Measurements from ENCODE around the gene UBE3B. TPM values are rescaled to one million over a fixed set of nuclear protein-coding genes. Genes with fewer than 3 reads are reported as not detected.
"Not testable (repeated sequence)": the region's sequence is repeated elsewhere in the genome, so short reads cannot be mapped to it uniquely, and the experiment has no call there.

The UBE3B gene
- polyA plus RNA-seq, 1 experiment = 42.8 TPM

- TF ChIP-seq CTCF (IDR thresholded peaks at IDR 0.05; ENCODE audit: low read depth, low read length) = no peak
Observed at GRCh38 chr12:109469517-109469916, 7.9 kb upstream of the UBE3B start.

GRCh38 chr12:109473006-109473405 lies 4.4 kb upstream of the UBE3B start:
- ChIA-PET CTCF (interaction anchor here (0.6 to 6.0 kb wide), 5 partner anchors 39 to 294 kb away, joined by 3 to 38 read pairs (median 5); no protein-coding TSS in a partner anchor), POLR2A (interaction anchor here (0.6 to 2.0 kb wide), 2 partner anchors 10 to 1991 kb away, joined by 10 read pairs; no protein-coding TSS in a partner anchor)
- Histone ChIP-seq H3K27me3 (ENCODE audit: control insufficient read depth, insufficient read depth, low read length) (no peaks in the 10 kb centered on the region), H3K27ac (ENCODE audit: low read depth, low read length) (peak overlapping the region; percentile 2), H3K4me3 (ENCODE audit: low read depth, low read length) (no peak overlapping the region), H3K9me3 (ENCODE audit: control insufficient read depth, insufficient read depth, low read length) (no peaks in the 10 kb centered on the region)
- DNase-seq (ENCODE audit: low read depth, low spot score) = no peak
- TF ChIP-seq CTCF (IDR thresholded peaks at IDR 0.05; ENCODE audit: low read depth, low read length) = no peak

More at GRCh38 chr12:109469517-109469916, 7.9 kb upstream of the UBE3B start:
- ChIA-PET CTCF (interaction anchor here (1.0 to 6.0 kb wide), 3 partner anchors 42 to 128 kb away, joined by 3 to 38 read pairs (median 5); no protein-coding TSS in a partner anchor), POLR2A (no interaction called here)
- H3K27ac ChIP-seq (ENCODE audit: low read depth, low read length) = peak overlapping the region; percentile 31
- H3K27me3 ChIP-seq (ENCODE audit: control insufficient read depth, insufficient read depth, low read length) = no peaks in the 10 kb centered on the region
- no peak overlapping the region for H3K4me3 ChIP-seq (ENCODE audit: low read depth, low read length)
- H3K9me3 ChIP-seq (ENCODE audit: control insufficient read depth, insufficient read depth, low read length) = no peaks in the 10 kb centered on the region
- no peak for DNase-seq (ENCODE audit: low read depth, low spot score)

GRCh38 chr12:109473526-109474270 lies 3.7 kb upstream of the UBE3B start:
- CTCF ChIA-PET = interaction anchor here (1.0 to 6.0 kb wide), 4 partner anchors 39 to 47 kb away, joined by 3 to 38 read pairs (median 4); no protein-coding TSS in a partner anchor
- H3K27ac ChIP-seq (ENCODE audit: low read depth, low read length); H3K4me3 ChIP-seq (ENCODE audit: low read depth, low read length): not testable (repeated sequence)

GRCh38 chr12:109475121-109475520 lies 2.3 kb upstream of the UBE3B start:
- H3K9me3 ChIP-seq (ENCODE audit: control insufficient read depth, insufficient read depth, low read length) = no peaks in the 10 kb centered on the region
- no peak for TF ChIP-seq CTCF (IDR thresholded peaks at IDR 0.05; ENCODE audit: low read depth, low read length)
- no peaks in the 10 kb centered on the region for H3K27me3 ChIP-seq (ENCODE audit: control insufficient read depth, insufficient read depth, low read length)
- POLR2A ChIA-PET = interaction anchor here (1.4 kb wide), 1 partner anchor 12 kb away, joined by 7 read pairs; no protein-coding TSS in a partner anchor
- CTCF ChIA-PET = interaction anchor here (6.0 kb wide), 1 partner anchor 48 kb away, joined by 38 read pairs; no protein-coding TSS in a partner anchor
- DNase-seq (ENCODE audit: low read depth, low spot score) = no peak
- H3K4me3 ChIP-seq (ENCODE audit: low read depth, low read length) = peak overlapping the region; percentile 97
- peak overlapping the region; percentile 31 for H3K27ac ChIP-seq (ENCODE audit: low read depth, low read length)

More at GRCh38 chr12:109473526-109474270, 3.7 kb upstream of the UBE3B start:
- POLR2A ChIA-PET = interaction anchor here (0.6 to 2.0 kb wide), 4 partner anchors 11 to 1991 kb away, joined by 3 to 10 read pairs (median 6); no protein-coding TSS in a partner anchor
- not testable (repeated sequence) for DNase-seq (ENCODE audit: low read depth, low spot score); H3K27me3 ChIP-seq (ENCODE audit: control insufficient read depth, insufficient read depth, low read length); H3K9me3 ChIP-seq (ENCODE audit: control insufficient read depth, insufficient read depth, low read length)

- no peak for TF ChIP-seq CTCF (IDR thresholded peaks at IDR 0.05; ENCODE audit: low read depth, low read length)
- CTCF ChIA-PET = interaction anchor here (1.5 to 4.0 kb wide), 6 partner anchors 12 to 48 kb away, joined by 5 to 20 read pairs (median 10); no protein-coding TSS in a partner anchor
- H3K27ac ChIP-seq (ENCODE audit: low read depth, low read length) = peak overlapping the region; percentile 21
- peak overlapping the region; percentile 97 for H3K4me3 ChIP-seq (ENCODE audit: low read depth, low read length)
- POLR2A ChIA-PET = interaction anchor here (1.4 kb wide), 1 partner anchor 13 kb away, joined by 7 read pairs; no protein-coding TSS in a partner anchor
- no peak for DNase-seq (ENCODE audit: low read depth, low spot score)
- H3K9me3 ChIP-seq (ENCODE audit: control insufficient read depth, insufficient read depth, low read length) = no peaks in the 10 kb centered on the region
- H3K27me3 ChIP-seq (ENCODE audit: control insufficient read depth, insufficient read depth, low read length) = no peaks in the 10 kb centered on the region
Observed at GRCh38 chr12:109475993-109476806, 1.2 kb upstream of the UBE3B start.

Data from AG04450 (cell line).